ENCODE measurements around the gene KLF12.

The KLF12 gene

DNA sequence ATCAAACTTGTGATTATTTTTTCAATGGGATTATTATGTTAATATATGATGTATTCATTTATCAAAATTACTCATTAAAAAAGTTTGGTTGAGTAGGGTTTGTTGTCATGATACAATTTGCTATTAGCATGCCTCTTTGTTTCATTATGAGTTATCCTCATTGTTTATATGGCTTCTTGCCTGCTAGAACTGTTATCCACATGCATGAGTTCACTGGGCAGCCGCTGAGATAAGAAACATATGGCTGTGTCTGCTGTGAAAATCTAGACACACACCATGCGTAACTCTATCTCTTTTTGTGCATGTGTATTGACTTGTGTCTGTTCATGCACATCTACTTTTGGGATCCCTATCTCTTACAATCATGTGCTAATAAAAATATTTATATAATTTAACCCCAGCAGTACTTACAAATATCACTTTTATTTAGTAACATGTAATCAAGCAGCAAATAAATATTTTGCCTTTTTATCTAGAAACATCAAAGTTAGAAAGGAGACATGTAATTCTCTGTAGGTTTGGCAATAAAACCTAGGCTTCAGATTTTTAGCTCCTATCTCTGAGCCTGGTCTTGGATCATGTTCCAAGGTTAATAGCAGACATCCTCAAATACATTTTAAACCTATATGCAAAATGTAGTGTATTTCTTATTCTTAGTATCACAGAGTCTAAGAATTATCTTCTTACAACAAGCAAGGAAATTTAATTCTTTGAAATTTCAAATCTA lies 11.2 kb upstream of the KLF12 start:
- DNase-seq = no peak
- WGBS (ENCODE audit: extremely low coverage, insufficient coverage, insufficient read length) = no CpG with 5 or more reads among the region's 2 CpGs
- Histone ChIP-seq H2BK5ac (ENCODE audit: low read depth, low read length, poor library complexity) (no peak overlapping the region), H3K9ac (ENCODE audit: low read length) (no peak overlapping the region), H3K79me1 (ENCODE audit: low read length) (no peaks in the 10 kb centered on the region), H3K4me3 (ENCODE audit: low read depth, low read length) (no peak overlapping the region), H3K27me3 (ENCODE audit: insufficient read depth, low read length) (no peaks in the 10 kb centered on the region), H2AK5ac (ENCODE audit: low read length) (no peak overlapping the region), H3K79me2 (ENCODE audit: control insufficient read depth, insufficient read depth, low read length, poor library complexity) (no peaks in the 10 kb centered on the region), H4K8ac (ENCODE audit: low read depth, low read length) (no peak overlapping the region), H3K23ac (ENCODE audit: low read length) (no peak overlapping the region), H4K91ac (ENCODE audit: low read depth, low read length) (no peak overlapping the region), H2BK120ac (ENCODE audit: insufficient read depth, low read length, poor library complexity) (no peak overlapping the region), H3K9me3 (ENCODE audit: insufficient read depth, low read depth, low read length) (no peaks in the 10 kb centered on the region), H2AFZ (ENCODE audit: insufficient read depth, low read length, poor library complexity) (no peak overlapping the region), H3K27ac (ENCODE audit: low read depth, low read length) (no peak overlapping the region), H3K4ac (ENCODE audit: low read depth, low read length) (no peak overlapping the region), H4K12ac (ENCODE audit: low read depth, low read length) (no peak overlapping the region), H3K4me2 (ENCODE audit: low read length) (no peak overlapping the region), H3K36me3 (ENCODE audit: control insufficient read depth in 1 of 2, insufficient read depth in 2 of 2, low read length in 2 of 2) (no peaks in the 10 kb centered on the region), H3K4me1 (ENCODE audit: control insufficient read depth in 1 of 2, insufficient read depth in 2 of 2, low read length in 2 of 2) (no peaks in the 10 kb centered on the region), H2BK12ac (ENCODE audit: low read length) (no peak overlapping the region), H3K18ac (ENCODE audit: low read length) (no peak overlapping the region), H3K14ac (ENCODE audit: low read length) (no peak overlapping the region)

GRCh38 chr13:74144269-74144668 lies 10.1 kb upstream of the KLF12 start:
- WGBS (ENCODE audit: extremely low coverage, insufficient coverage, insufficient read length) = no CpG with 5 or more reads among the region's 3 CpGs
- no peak overlapping the region for H3K4ac ChIP-seq (ENCODE audit: low read depth, low read length)

GRCh38 chr13:74142257-74142656 lies 8.1 kb upstream of the KLF12 start:
- Histone ChIP-seq H3K79me2 (ENCODE audit: control insufficient read depth, insufficient read depth, low read length, poor library complexity) (no peaks in the 10 kb centered on the region), H3K18ac (ENCODE audit: low read length) (no peak overlapping the region), H4K91ac (ENCODE audit: low read depth, low read length) (no peak overlapping the region), H4K12ac (ENCODE audit: low read depth, low read length) (no peak overlapping the region), H4K8ac (ENCODE audit: low read depth, low read length) (no peak overlapping the region), H3K9ac (ENCODE audit: low read length) (no peak overlapping the region), H3K9me3 (ENCODE audit: insufficient read depth, low read depth, low read length) (no peaks in the 10 kb centered on the region), H2BK120ac (ENCODE audit: insufficient read depth, low read length, poor library complexity) (no peak overlapping the region), H3K36me3 (ENCODE audit: control insufficient read depth in 1 of 2, insufficient read depth in 2 of 2, low read length in 2 of 2) (no peaks in the 10 kb centered on the region), H3K23ac (ENCODE audit: low read length) (no peak overlapping the region), H3K4ac (ENCODE audit: low read depth, low read length) (no peak overlapping the region), H3K79me1 (ENCODE audit: low read length) (no peaks in the 10 kb centered on the region), H3K4me1 (ENCODE audit: control insufficient read depth in 1 of 2, insufficient read depth in 2 of 2, low read length in 2 of 2) (no peaks in the 10 kb centered on the region), H2AFZ (ENCODE audit: insufficient read depth, low read length, poor library complexity) (no peak overlapping the region), H3K27ac (ENCODE audit: low read depth, low read length) (no peak overlapping the region), H3K4me3 (ENCODE audit: low read depth, low read length) (no peak overlapping the region), H3K4me2 (ENCODE audit: low read length) (no peak overlapping the region), H3K27me3 (ENCODE audit: insufficient read depth, low read length) (no peaks in the 10 kb centered on the region), H2BK5ac (ENCODE audit: low read depth, low read length, poor library complexity) (no peak overlapping the region), H2BK12ac (ENCODE audit: low read length) (no peak overlapping the region), H2AK5ac (ENCODE audit: low read length) (no peak overlapping the region), H3K14ac (ENCODE audit: low read length) (no peak overlapping the region)
- DNase-seq = no peak
- no CpG with 5 or more reads among the region's 1 CpG for WGBS (ENCODE audit: extremely low coverage, insufficient coverage, insufficient read length)

More at GRCh38 chr13:74144269-74144668, 10.1 kb upstream of the KLF12 start:
- no peaks in the 10 kb centered on the region for H3K36me3 ChIP-seq (ENCODE audit: control insufficient read depth in 1 of 2, insufficient read depth in 2 of 2, low read length in 2 of 2)
- DNase-seq = no peak
- H3K9me3 ChIP-seq (ENCODE audit: insufficient read depth, low read depth, low read length) = no peaks in the 10 kb centered on the region
- H4K91ac ChIP-seq (ENCODE audit: low read depth, low read length) = no peak overlapping the region
- no peak overlapping the region for H4K12ac ChIP-seq (ENCODE audit: low read depth, low read length)
- no peak overlapping the region for H3K4me2 ChIP-seq (ENCODE audit: low read length)
- no peak overlapping the region for H3K9ac ChIP-seq (ENCODE audit: low read length)
- no peaks in the 10 kb centered on the region for H3K79me1 ChIP-seq (ENCODE audit: low read length)
- no peak overlapping the region for H2BK120ac ChIP-seq (ENCODE audit: insufficient read depth, low read length, poor library complexity)
- H3K79me2 ChIP-seq (ENCODE audit: control insufficient read depth, insufficient read depth, low read length, poor library complexity) = no peaks in the 10 kb centered on the region
- H3K4me1 ChIP-seq (ENCODE audit: control insufficient read depth in 1 of 2, insufficient read depth in 2 of 2, low read length in 2 of 2) = no peaks in the 10 kb centered on the region
- no peak overlapping the region for H3K14ac ChIP-seq (ENCODE audit: low read length)
- H3K27me3 ChIP-seq (ENCODE audit: insufficient read depth, low read length) = no peaks in the 10 kb centered on the region
- no peak overlapping the region for H2AFZ ChIP-seq (ENCODE audit: insufficient read depth, low read length, poor library complexity)
- no peak overlapping the region for H3K23ac ChIP-seq (ENCODE audit: low read length)
- H2BK12ac ChIP-seq (ENCODE audit: low read length) = no peak overlapping the region
- no peak overlapping the region for H3K18ac ChIP-seq (ENCODE audit: low read length)
- no peak overlapping the region for H2BK5ac ChIP-seq (ENCODE audit: low read depth, low read length, poor library complexity)
- H2AK5ac ChIP-seq (ENCODE audit: low read length) = no peak overlapping the region
- H3K27ac ChIP-seq (ENCODE audit: low read depth, low read length) = no peak overlapping the region
- no peak overlapping the region for H3K4me3 ChIP-seq (ENCODE audit: low read depth, low read length)
- no peak overlapping the region for H4K8ac ChIP-seq (ENCODE audit: low read depth, low read length)

GRCh38 chr13:74138241-74138640 lies 4.0 kb upstream of the KLF12 start:
- WGBS (ENCODE audit: extremely low coverage, insufficient coverage, insufficient read length) = no CpG with 5 or more reads among the region's 3 CpGs
- H3K4me2 ChIP-seq (ENCODE audit: low read length) = no peak overlapping the region
- no peak overlapping the region for H2AK5ac ChIP-seq (ENCODE audit: low read length)
- H3K79me1 ChIP-seq (ENCODE audit: low read length) = peaks cover 19% of the 10 kb centered on the region
- no peaks in the 10 kb centered on the region for H3K27me3 ChIP-seq (ENCODE audit: insufficient read depth, low read length)
- no peak overlapping the region for H2BK120ac ChIP-seq (ENCODE audit: insufficient read depth, low read length, poor library complexity)
- no peak overlapping the region for H2BK5ac ChIP-seq (ENCODE audit: low read depth, low read length, poor library complexity)
- no peak overlapping the region for H4K8ac ChIP-seq (ENCODE audit: low read depth, low read length)
- H3K18ac ChIP-seq (ENCODE audit: low read length) = no peak overlapping the region
- no peak overlapping the region for H4K91ac ChIP-seq (ENCODE audit: low read depth, low read length)
- no peak overlapping the region for H3K23ac ChIP-seq (ENCODE audit: low read length)
- H4K12ac ChIP-seq (ENCODE audit: low read depth, low read length) = no peak overlapping the region
- H3K79me2 ChIP-seq (ENCODE audit: control insufficient read depth, insufficient read depth, low read length, poor library complexity) = peaks cover 7% of the 10 kb centered on the region
- no peaks in the 10 kb centered on the region for H3K36me3 ChIP-seq (ENCODE audit: control insufficient read depth in 1 of 2, insufficient read depth in 2 of 2, low read length in 2 of 2)
- H2BK12ac ChIP-seq (ENCODE audit: low read length) = no peak overlapping the region
- H3K9ac ChIP-seq (ENCODE audit: low read length) = no peak overlapping the region
- H3K4ac ChIP-seq (ENCODE audit: low read depth, low read length) = no peak overlapping the region
- peaks cover 0 to 5% of the 10 kb centered on the region in 2 experiments for H3K4me1 ChIP-seq (ENCODE audit: control insufficient read depth in 1 of 2, insufficient read depth in 2 of 2, low read length in 2 of 2)
- DNase-seq = no peak
- no peak overlapping the region for H3K27ac ChIP-seq (ENCODE audit: low read depth, low read length)
- no peaks in the 10 kb centered on the region for H3K9me3 ChIP-seq (ENCODE audit: insufficient read depth, low read depth, low read length)
- no peak overlapping the region for H2AFZ ChIP-seq (ENCODE audit: insufficient read depth, low read length, poor library complexity)
- no peak overlapping the region for H3K4me3 ChIP-seq (ENCODE audit: low read depth, low read length)
- H3K14ac ChIP-seq (ENCODE audit: low read length) = no peak overlapping the region

Data from trophoblast cell (in vitro differentiated cells and primary cell).